Mononuclear cell (primary cell): Measurements from ENCODE around the gene DFFB. TPM values are rescaled to one million over a fixed set of nuclear protein-coding genes. Genes with fewer than 3 reads are reported as not detected.
"Not testable (repeated sequence)": the region's sequence is repeated elsewhere in the genome, so short reads cannot be mapped to it uniquely, and the experiment has no call there.

Source experiments
- H3K27me3 ChIP-seq: 2 replicates; pipeline ENCODE4 v1.6.0; 2011; ENCODE audit warnings: low read length, control low read depth; ENCODE audit not compliant: insufficient read depth
- H3K4me1 ChIP-seq: 2 replicates; pipeline ENCODE4 v1.5.1; 2011; ENCODE audit warnings: mild to moderate bottlenecking, low read length, control low read depth; ENCODE audit not compliant: insufficient read depth
- H3K4me3 ChIP-seq: 2 replicates; pipeline ENCODE4 v1.5.1; 2011; ENCODE audit warnings: mild to moderate bottlenecking, low read length, moderate library complexity
- H3K9me3 ChIP-seq: 2 replicates; pipeline ENCODE4 v1.5.1; 2011; ENCODE audit warnings: low read depth, mild to moderate bottlenecking, control low read depth, low read length
- total RNA-seq: library from RNA; depleted of rRNA; stranded (reverse); fragments of >200 nt; gene quantifications from one replicate; pipeline ENCODE4 v1.2.3, GENCODE V29; 2012

The DFFB gene
- total RNA-seq, 1 donor, result 4.2 TPM

GRCh38 chr1:3914331-3914851 is 57.1 kb downstream of the DFFB start:
- Histone ChIP-seq H3K27me3 (no peaks in the 10 kb centered on the region), H3K4me3 (no peak overlapping the region), H3K9me3 (no peaks in the 10 kb centered on the region), H3K4me1 (peaks cover 7% of the 10 kb centered on the region)

- H3K9me3 ChIP-seq, result no peaks in the 10 kb centered on the region
- no peak overlapping the region for H3K4me3 ChIP-seq
- H3K27me3 ChIP-seq, result no peaks in the 10 kb centered on the region
- H3K4me1 ChIP-seq, result peaks cover 7% of the 10 kb centered on the region
These were observed 57.6 kb downstream of the DFFB start for GRCh38 chr1:3914911-3915310.

DNA sequence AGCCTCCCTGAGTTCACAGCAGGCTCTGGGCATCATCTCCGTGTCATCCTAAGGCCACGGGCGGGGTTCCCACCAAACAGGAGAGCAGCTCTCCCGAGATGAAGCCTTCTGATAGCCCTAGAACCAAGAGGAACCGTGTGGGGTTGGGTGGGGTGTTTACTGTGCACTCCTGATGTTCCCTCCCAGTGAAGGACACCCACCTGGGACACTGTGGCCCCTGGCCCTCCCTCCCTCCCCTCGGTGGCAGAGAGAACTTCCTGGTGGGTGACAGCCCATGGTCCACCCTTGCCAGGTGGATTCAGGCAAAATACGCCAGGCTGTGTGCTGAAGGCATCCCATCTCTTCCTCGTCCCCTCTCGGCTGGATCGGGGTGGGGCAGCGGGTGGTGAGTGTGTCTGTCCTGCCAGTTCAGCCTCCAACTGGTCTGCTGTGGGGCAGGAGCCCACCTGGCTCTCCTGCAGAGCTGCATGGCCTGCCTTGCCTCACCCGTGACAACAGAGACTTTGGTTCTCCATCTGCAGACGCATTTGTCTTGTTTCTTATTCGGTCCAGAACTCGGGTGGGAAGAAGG is 58.4 kb downstream of the DFFB start:
- Histone ChIP-seq H3K9me3 (no peaks in the 10 kb centered on the region), H3K4me1 (peaks cover 5% of the 10 kb centered on the region), H3K27me3 (no peaks in the 10 kb centered on the region), H3K4me3 (no peak overlapping the region)

DNA sequence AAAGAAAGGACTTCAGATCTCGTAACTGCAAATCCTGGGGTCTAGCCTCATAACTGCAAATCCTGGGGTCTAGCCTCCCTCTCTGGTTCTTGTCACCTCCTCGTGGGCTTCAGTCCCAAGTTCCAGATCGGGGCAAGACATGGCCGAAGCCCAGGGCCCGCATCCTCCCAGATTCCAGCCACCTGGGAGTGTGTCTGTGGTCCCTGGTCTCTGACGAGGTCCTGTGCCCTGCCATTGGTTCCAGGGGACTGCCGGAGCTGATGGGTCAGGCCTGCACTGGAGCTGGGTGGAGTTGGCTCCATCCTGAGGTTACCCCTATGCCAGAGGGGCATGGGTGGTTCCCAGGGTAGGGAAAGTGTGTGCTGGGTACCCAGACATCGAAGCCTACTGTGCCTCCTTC is 60.5 kb downstream of the DFFB start:
- H3K4me3 ChIP-seq, result no peak overlapping the region
- H3K4me1 ChIP-seq, result no peaks in the 10 kb centered on the region
- no peaks in the 10 kb centered on the region for H3K27me3 ChIP-seq
- H3K9me3 ChIP-seq, result no peaks in the 10 kb centered on the region

GRCh38 chr1:3918359-3918758 is 61.1 kb downstream of the DFFB start:
- H3K9me3 ChIP-seq, H3K27me3 ChIP-seq, H3K4me3 ChIP-seq, H3K4me1 ChIP-seq: not testable (repeated sequence)

DNA sequence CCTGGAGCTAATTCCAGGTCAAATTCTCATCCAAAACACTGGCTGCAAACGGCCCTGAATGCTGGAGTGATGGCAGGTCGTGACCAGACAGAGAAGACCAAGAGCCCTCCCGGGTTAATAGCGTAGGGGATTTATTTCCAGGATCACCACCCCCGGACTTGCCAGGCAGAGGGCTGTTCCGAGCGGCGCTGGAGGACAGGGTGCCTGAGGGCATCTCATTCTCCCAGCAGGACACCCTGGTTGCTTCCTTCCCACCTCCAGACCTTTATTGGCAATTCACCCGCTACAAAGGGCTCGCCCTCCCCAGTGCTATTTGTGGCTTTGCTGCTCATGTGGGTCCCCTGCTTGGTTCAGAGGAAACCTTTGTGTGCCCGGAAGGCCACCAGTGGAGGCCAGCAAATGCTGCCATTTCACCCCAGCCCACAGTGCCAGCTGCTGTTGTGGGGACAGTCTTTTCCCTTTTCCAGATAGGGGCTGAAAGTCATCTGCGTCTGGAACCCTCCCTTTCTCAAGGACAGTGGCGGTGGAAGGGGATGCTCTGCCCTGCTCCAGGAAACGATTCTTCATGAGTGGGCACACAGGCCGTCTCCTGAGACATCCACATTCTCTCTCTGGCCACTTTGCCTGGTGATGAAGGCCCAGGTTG is 61.8 kb downstream of the DFFB start:
- Histone ChIP-seq H3K27me3 (no peaks in the 10 kb centered on the region), H3K4me1 (no peaks in the 10 kb centered on the region), H3K9me3 (no peaks in the 10 kb centered on the region), H3K4me3 (no peak overlapping the region)

GRCh38 chr1:3919706-3920105 is 62.4 kb downstream of the DFFB start:
- H3K4me1 ChIP-seq, result no peaks in the 10 kb centered on the region
- H3K9me3 ChIP-seq, result no peaks in the 10 kb centered on the region
- H3K4me3 ChIP-seq, result no peak overlapping the region
- no peaks in the 10 kb centered on the region for H3K27me3 ChIP-seq

- Histone ChIP-seq H3K4me3 (no peak overlapping the region), H3K27me3 (no peaks in the 10 kb centered on the region), H3K4me1 (no peaks in the 10 kb centered on the region), H3K9me3 (no peaks in the 10 kb centered on the region)
These were observed 64.5 kb downstream of the DFFB start for GRCh38 chr1:3921765-3922164.

DNA sequence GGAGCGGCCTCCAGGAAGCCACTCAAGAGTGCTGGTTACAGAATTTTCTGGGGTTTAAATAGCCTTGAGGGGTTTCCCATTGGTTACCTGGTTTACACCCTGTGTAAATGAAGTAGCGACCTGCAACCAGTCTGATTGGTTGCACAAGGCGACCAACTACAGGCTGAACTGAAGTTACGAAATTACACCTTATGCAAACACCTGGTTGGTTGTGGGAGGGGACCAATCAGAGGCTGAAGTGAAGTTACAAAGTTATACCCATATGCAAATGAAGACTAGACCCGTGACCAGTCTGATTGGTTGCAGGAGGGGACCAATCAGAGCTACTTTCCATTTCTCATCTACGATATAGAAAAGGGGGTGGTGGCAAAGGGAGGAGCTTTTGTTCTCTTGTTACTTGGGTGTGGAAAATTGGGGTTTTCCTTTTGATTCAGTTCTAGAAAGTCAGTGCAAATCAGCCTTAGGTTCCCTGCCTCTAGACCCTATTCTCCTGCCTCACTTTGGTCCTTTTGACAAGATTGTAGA is 65.0 kb downstream of the DFFB start:
- Histone ChIP-seq H3K9me3 (no peaks in the 10 kb centered on the region), H3K4me1 (no peaks in the 10 kb centered on the region), H3K27me3 (no peaks in the 10 kb centered on the region), H3K4me3 (no peak overlapping the region)

GRCh38 chr1:3922851-3923250 is 65.6 kb downstream of the DFFB start:
- Histone ChIP-seq H3K4me3 (no peak overlapping the region), H3K4me1 (no peaks in the 10 kb centered on the region), H3K9me3 (no peaks in the 10 kb centered on the region), H3K27me3 (no peaks in the 10 kb centered on the region)

DNA sequence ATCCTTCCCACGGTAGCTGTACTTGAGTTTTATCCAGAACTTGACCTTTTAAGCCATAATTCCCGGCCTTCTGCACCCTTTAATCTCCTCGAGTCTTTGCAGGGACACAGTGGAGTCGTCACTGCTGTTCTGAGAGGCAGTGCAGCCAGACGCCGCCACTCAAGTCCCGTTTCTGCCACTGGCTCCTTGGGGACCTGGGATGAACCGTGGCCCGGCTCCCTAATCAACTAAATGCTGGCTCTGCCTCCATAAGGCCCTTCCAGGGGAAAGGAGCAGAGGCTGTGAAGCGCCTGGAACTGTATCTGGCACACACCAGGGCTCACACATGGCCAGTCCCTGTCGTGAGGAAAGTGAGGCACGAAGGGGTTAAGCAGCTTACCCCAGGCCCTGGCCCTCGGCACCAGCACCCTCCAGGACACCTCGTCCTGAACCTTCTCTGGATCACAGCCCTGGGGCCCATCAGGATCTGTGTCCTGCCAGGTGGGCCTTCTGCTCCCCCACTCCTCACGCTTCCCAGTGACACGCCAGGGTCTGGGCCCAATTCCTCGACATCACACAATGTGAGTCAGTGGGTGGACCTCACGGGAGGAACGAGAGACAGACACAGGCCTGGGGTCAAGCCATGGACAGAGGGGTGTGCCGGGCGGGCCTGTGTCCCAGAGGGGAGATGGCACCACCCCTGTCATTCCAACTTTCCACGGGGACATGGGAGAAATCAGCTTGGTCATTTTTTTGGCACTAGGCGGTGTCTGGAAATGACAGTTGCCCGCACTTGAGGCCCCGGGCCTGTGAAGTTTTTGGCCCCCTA is 66.3 kb downstream of the DFFB start:
- no peaks in the 10 kb centered on the region for H3K9me3 ChIP-seq
- H3K4me1 ChIP-seq, result no peaks in the 10 kb centered on the region
- no peak overlapping the region for H3K4me3 ChIP-seq
- no peaks in the 10 kb centered on the region for H3K27me3 ChIP-seq

DNA sequence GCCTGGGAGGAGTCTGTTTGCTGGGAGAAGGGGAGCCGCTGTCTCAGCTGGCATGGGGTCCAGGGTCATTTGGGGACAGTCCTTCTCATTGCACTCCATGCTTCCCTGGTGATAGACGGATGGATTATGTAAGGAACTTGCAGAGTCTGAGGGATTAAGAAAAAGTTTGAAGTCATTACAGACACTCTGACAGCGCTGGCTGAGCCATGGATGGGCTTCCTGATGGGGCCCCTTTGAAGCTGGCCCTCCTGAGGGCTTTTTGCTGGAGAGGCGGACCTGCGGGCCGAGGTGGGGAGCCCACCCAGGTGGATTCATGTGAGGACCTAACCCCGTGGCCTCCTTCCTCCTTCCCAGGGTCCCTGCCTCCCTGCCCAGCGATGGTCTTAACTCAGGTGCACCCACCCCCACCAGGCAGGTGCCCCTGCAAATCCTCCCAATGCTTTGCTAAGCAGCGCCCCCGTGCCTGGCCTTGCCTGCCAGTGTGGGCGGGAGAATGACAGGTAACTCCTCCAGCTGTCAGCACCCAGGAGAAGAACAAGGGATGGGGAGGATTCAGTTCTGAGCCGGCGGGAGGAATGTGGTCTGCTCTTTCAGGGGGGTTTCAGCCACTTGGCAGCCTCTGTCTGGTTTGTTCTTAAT is 67.0 kb downstream of the DFFB start:
- H3K9me3 ChIP-seq, result no peaks in the 10 kb centered on the region
- H3K27me3 ChIP-seq, result no peaks in the 10 kb centered on the region
- no peaks in the 10 kb centered on the region for H3K4me1 ChIP-seq
- H3K4me3 ChIP-seq, result no peak overlapping the region

- no peaks in the 10 kb centered on the region for H3K27me3 ChIP-seq
- H3K9me3 ChIP-seq, result no peaks in the 10 kb centered on the region
- no peaks in the 10 kb centered on the region for H3K4me1 ChIP-seq
- H3K4me3 ChIP-seq, result no peak overlapping the region
These were observed 67.5 kb downstream of the DFFB start for GRCh38 chr1:3924825-3925220.

DNA sequence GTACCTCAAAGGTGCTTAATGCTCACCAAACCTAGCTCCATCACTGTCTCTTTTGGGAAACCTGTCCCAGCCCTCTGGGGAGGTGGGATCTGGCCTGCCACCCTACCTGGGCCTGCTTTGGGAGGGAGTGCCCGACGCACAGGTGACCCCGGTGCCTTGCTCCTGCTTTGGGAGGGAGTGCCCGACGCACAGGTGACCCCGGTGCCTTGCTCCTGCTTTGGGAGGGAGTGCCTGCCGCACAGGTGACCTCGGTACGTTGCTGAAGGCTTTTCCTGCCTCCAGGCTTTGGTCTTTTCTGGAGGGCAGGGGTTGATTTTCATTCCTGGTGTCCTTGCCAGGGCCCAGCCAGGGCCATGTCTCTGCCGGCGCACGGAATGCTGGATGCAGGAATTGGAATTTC is 68.0 kb downstream of the DFFB start:
- Histone ChIP-seq H3K4me3 (no peak overlapping the region), H3K9me3 (no peaks in the 10 kb centered on the region), H3K4me1 (no peaks in the 10 kb centered on the region), H3K27me3 (no peaks in the 10 kb centered on the region)

- Histone ChIP-seq H3K4me1 (no peaks in the 10 kb centered on the region), H3K9me3 (no peaks in the 10 kb centered on the region), H3K27me3 (no peaks in the 10 kb centered on the region), H3K4me3 (no peak overlapping the region)
These were observed 68.5 kb downstream of the DFFB start for GRCh38 chr1:3925762-3926161.
